ENCODE data around the gene ZNF627.
A peak's percentile ranks its signal among the peaks of the same experiment; 100 is the strongest.

The ZNF627 gene

DNA sequence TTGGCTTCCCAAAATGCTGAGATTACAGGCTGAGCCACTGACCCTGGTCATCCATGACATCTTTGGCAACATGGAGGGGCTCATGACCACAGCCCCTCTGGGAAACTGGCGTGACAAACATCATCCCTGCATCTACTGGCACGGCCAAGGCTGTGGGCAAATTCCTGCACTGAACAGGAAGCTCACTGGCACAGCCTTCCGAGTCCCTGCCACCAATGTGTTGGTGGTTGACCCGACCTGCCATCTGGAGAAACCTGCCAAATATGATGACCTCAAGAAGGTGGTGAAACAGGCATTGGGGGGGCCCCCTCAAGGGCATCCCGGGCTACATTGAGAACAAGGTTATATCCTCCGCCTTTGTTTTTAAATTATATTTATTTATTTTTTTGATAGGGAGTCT lies 11.0 kb upstream of the ZNF627 start:
- Histone ChIP-seq H3K9me3 (ENCODE audit: control insufficient read depth, insufficient read depth, low read depth, low read length) (no peaks in the 10 kb centered on the region), H3K36me3 (ENCODE audit: control insufficient read depth in 2 of 2, insufficient read depth in 1 of 2, low read length in 2 of 2) (no peaks in the 10 kb centered on the region), H3K4me3 (ENCODE audit: low read depth, low read length) (no peak overlapping the region), H3K27ac (ENCODE audit: extremely low read depth, low read depth, low read length) (no peak overlapping the region), H3K4me1 (ENCODE audit: control insufficient read depth, insufficient read depth, low read length) (no peaks in the 10 kb centered on the region)
- CTCF ChIA-PET = interaction anchor here (0.7 to 1.5 kb wide), 3 partner anchors 90 to 361 kb away, joined by 3 to 10 read pairs (median 6); no protein-coding TSS in a partner anchor
- POLR2A ChIA-PET = interaction anchor here (0.7 kb wide), 1 partner anchor 75 kb away, joined by 3 read pairs; no protein-coding TSS in a partner anchor
- TF ChIP-seq ZNF214 (tag by site-specific recombination; IDR thresholded peaks at IDR 0.05; ENCODE audit: borderline replicate concordance) (no peak), ZNF785 (tag by site-specific recombination; IDR thresholded peaks at IDR 0.05) (no peak), ZNF223 (tag by site-specific recombination; IDR thresholded peaks at IDR 0.05) (no peak), ZNF248 (tag by site-specific recombination; IDR thresholded peaks at IDR 0.05) (no peak), ZNF324 (tag by site-specific recombination; IDR thresholded peaks at IDR 0.05) (no peak), KLF16 (tag by site-specific recombination; IDR thresholded peaks at IDR 0.05) (no peak), ZNF621 (tag by site-specific recombination; IDR thresholded peaks at IDR 0.05) (no peak), ZNF211 (tag by site-specific recombination; IDR thresholded peaks at IDR 0.05; ENCODE audit: low read depth) (no peak), ZNF501 (tag by site-specific recombination; IDR thresholded peaks at IDR 0.05) (no peak), ZFHX2 (tag by site-specific recombination; conservative IDR thresholded peaks at IDR 0.05) (no peak), ZNF571 (tag by site-specific recombination; IDR thresholded peaks at IDR 0.05) (no peak), ZNF776 (tag by site-specific recombination; IDR thresholded peaks at IDR 0.05; ENCODE audit: borderline replicate concordance) (no peak), ZNF175 (tag by site-specific recombination; IDR thresholded peaks at IDR 0.05) (no peak), ZFP41 (tag by site-specific recombination; IDR thresholded peaks at IDR 0.05; ENCODE audit: borderline replicate concordance) (no peak), ZNF391 (tag by site-specific recombination; IDR thresholded peaks at IDR 0.05; ENCODE audit: borderline replicate concordance, low read depth) (no peak), ZNF133 (tag by site-specific recombination; IDR thresholded peaks at IDR 0.05) (no peak), PRDM1 (tag by site-specific recombination; IDR thresholded peaks at IDR 0.05) (no peak)
- TF ChIP-seq, protein P1, sequence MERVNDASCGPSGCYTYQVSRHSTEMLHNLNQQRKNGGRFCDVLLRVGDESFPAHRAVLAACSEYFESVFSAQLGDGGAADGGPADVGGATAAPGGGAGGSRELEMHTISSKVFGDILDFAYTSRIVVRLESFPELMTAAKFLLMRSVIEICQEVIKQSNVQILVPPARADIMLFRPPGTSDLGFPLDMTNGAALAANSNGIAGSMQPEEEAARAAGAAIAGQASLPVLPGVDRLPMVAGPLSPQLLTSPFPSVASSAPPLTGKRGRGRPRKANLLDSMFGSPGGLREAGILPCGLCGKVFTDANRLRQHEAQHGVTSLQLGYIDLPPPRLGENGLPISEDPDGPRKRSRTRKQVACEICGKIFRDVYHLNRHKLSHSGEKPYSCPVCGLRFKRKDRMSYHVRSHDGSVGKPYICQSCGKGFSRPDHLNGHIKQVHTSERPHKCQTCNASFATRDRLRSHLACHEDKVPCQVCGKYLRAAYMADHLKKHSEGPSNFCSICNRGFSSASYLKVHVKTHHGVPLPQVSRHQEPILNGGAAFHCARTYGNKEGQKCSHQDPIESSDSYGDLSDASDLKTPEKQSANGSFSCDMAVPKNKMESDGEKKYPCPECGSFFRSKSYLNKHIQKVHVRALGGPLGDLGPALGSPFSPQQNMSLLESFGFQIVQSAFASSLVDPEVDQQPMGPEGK (tag by site-specific recombination; IDR thresholded peaks at IDR 0.05) = no peak

DNA sequence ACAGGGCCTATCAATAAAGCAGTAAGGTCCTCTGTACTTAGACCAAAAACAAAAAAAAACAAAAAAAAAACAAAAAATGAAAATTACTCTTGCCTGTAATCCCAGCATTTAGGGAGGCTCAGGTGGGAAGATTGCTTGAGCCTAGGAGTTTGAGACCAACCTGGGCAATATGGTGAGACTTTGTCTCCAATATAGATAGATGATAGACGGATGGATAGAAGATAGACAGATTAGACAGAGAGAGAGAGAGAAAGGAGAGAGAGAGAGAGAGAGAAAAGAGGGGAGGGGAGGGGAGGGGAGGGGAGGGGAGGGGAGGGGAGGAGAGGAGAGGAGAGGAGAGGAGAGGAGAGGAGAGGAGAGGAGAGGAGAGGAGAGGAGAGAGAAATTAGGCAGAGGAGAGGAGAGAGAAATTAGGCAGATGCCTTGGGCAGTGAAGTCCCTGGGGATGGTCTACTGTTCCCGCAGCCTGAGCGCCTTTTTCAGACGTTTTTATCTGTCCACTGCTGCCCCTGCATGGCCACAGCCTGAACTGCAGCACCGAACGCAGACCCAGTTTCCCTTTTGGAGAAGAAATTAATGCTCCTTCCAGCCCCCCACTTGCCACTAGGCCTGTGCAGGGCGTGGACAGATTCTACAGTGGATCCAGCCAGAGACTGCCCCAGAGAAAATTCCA lies 9.8 kb upstream of the ZNF627 start:
- CTCF ChIA-PET = interaction anchor here (0.7 to 1.5 kb wide), 6 partner anchors 28 to 344 kb away, joined by 3 to 6 read pairs (median 3); partner anchors contain the start of gene ELOF1
- Histone ChIP-seq H3K36me3 (ENCODE audit: control insufficient read depth in 2 of 2, insufficient read depth in 1 of 2, low read length in 2 of 2) (no peaks in the 10 kb centered on the region), H3K27ac (ENCODE audit: extremely low read depth, low read depth, low read length) (no peak overlapping the region), H3K9me3 (ENCODE audit: control insufficient read depth, insufficient read depth, low read depth, low read length) (no peaks in the 10 kb centered on the region), H3K4me3 (ENCODE audit: low read depth, low read length) (no peak overlapping the region), H3K4me1 (ENCODE audit: control insufficient read depth, insufficient read depth, low read length) (no peaks in the 10 kb centered on the region)
- POLR2A ChIA-PET = no interaction called here
- TF ChIP-seq ZNF654 (tag by site-specific recombination; IDR thresholded peaks at IDR 0.05; ENCODE audit: low read depth) (peak; percentile 81), ZNF19 (tag by site-specific recombination; IDR thresholded peaks at IDR 0.05; ENCODE audit: low read depth) (no peak), MYNN (tag by site-specific recombination; IDR thresholded peaks at IDR 0.05; ENCODE audit: borderline replicate concordance) (no peak), ZNF660 (tag by site-specific recombination; IDR thresholded peaks at IDR 0.05) (peak; percentile 68; the same call in 1 of the 2 replicates), ZNF426 (tag by site-specific recombination; IDR thresholded peaks at IDR 0.05) (no peak), OSR2 (tag by site-specific recombination; IDR thresholded peaks at IDR 0.05) (no peak)
- TF ChIP-seq, protein P2, sequence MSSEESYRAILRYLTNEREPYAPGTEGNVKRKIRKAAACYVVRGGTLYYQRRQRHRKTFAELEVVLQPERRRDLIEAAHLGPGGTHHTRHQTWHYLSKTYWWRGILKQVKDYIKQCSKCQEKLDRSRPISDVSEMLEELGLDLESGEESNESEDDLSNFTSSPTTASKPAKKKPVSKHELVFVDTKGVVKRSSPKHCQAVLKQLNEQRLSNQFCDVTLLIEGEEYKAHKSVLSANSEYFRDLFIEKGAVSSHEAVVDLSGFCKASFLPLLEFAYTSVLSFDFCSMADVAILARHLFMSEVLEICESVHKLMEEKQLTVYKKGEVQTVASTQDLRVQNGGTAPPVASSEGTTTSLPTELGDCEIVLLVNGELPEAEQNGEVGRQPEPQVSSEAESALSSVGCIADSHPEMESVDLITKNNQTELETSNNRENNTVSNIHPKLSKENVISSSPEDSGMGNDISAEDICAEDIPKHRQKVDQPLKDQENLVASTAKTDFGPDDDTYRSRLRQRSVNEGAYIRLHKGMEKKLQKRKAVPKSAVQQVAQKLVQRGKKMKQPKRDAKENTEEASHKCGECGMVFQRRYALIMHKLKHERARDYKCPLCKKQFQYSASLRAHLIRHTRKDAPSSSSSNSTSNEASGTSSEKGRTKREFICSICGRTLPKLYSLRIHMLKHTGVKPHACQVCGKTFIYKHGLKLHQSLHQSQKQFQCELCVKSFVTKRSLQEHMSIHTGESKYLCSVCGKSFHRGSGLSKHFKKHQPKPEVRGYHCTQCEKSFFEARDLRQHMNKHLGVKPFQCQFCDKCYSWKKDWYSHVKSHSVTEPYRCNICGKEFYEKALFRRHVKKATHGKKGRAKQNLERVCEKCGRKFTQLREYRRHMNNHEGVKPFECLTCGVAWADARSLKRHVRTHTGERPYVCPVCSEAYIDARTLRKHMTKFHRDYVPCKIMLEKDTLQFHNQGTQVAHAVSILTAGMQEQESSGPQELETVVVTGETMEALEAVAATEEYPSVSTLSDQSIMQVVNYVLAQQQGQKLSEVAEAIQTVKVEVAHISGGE (tag by site-specific recombination; conservative IDR thresholded peaks at IDR 0.05; ENCODE audit: low read depth) = no peak
- TF ChIP-seq, protein P3, sequence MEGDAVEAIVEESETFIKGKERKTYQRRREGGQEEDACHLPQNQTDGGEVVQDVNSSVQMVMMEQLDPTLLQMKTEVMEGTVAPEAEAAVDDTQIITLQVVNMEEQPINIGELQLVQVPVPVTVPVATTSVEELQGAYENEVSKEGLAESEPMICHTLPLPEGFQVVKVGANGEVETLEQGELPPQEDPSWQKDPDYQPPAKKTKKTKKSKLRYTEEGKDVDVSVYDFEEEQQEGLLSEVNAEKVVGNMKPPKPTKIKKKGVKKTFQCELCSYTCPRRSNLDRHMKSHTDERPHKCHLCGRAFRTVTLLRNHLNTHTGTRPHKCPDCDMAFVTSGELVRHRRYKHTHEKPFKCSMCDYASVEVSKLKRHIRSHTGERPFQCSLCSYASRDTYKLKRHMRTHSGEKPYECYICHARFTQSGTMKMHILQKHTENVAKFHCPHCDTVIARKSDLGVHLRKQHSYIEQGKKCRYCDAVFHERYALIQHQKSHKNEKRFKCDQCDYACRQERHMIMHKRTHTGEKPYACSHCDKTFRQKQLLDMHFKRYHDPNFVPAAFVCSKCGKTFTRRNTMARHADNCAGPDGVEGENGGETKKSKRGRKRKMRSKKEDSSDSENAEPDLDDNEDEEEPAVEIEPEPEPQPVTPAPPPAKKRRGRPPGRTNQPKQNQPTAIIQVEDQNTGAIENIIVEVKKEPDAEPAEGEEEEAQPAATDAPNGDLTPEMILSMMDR (tag by site-specific recombination; IDR thresholded peaks at IDR 0.05) = peak; percentile 62
- TF ChIP-seq, protein P4, sequence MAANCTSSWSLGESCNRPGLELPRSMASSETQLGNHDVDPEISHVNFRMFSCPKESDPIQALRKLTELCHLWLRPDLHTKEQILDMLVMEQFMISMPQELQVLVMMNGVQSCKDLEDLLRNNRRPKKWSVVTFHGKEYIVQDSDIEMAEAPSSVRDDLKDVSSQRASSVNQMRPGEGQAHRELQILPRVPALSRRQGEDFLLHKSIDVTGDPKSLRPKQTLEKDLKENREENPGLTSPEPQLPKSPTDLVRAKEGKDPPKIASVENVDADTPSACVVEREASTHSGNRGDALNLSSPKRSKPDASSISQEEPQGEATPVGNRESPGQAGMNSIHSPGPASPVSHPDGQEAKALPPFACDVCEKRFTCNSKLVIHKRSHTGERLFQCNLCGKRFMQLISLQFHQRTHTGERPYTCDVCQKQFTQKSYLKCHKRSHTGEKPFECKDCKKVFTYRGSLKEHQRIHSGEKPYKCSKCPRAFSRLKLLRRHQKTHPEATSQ (tag by site-specific recombination; IDR thresholded peaks at IDR 0.05) = no peak
